ENCODE data around the gene GDF11. TPM values are rescaled to one million over a fixed set of nuclear protein-coding genes. Genes with fewer than 3 reads are reported as not detected.

GDF11 gene
- polyA plus RNA-seq, 1 of the 3 experiments (the other 2 are of a cell fraction), result 9.4 TPM

DNA sequence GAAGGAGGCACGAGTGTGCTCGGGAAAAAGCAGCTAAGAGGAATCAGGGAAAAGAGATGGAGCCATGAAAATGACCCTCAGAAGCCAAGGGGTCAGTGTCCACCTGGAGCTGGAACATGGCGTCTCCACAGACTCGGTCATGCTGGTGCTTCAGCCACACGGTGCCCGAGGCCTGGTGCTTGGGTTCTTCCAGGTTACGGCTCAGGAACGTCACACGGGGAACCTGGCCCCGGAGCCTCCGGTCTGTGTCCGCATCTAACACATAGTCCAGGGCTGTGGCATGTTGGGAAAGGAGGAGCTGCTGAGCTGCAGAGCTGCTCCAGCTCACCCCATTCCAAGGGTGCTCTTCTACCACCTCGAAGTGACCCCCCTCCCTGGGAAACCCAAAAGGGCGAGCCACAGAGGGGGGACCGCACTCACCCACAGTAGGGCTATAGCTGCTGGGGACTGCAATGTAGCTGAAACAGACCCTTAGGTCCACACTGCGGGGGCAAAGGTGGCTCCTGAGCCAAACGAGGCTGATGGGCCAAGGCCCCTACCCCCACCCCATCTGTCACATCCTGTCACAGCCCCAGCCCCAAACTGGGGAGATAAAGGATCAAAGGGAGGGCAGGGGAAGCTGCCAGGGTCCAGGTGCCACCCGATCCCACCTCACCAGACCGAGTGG, 46.0 kb upstream of the GDF11 start (continued):
- TF ChIP-seq SIN3A (IDR thresholded peaks at IDR 0.05; ENCODE audit: borderline replicate concordance, low read depth, low read length) (no peak), SMC3 (IDR thresholded peaks at IDR 0.05; ENCODE audit: low read depth, low read length) (no peak), FOXM1 (IDR thresholded peaks at IDR 0.05; ENCODE audit: low read depth) (no peak), EZH2phosphoT487 (IDR thresholded peaks at IDR 0.05; ENCODE audit: borderline replicate concordance, low read depth) (no peak)

- Histone ChIP-seq H4K20me1 (ENCODE audit: insufficient read depth) (no peaks in the 10 kb centered on the region), H3K79me2 (ENCODE audit: insufficient read depth) (no peaks in the 10 kb centered on the region), H2AFZ (ENCODE audit: low read depth) (no peak overlapping the region), H3K4me3 (ENCODE audit: low read depth in 2 of 2, low read length in 1 of 2) (no peak overlapping the region), H3F3A (replicated peaks; ENCODE audit: insufficient read depth) (no peaks in the 10 kb centered on the region), H3K36me3 (replicated peaks in 1 of 2; ENCODE audit: control insufficient read depth in 1 of 2, insufficient read depth in 2 of 2, low read length in 1 of 2) (no peaks in the 10 kb centered on the region), H3K4me2 (no peak overlapping the region), H3K9me2 (no peaks in the 10 kb centered on the region), H3K9me3 (no peaks in the 10 kb centered on the region), H3K27me3 (ENCODE audit: insufficient read depth) (no peaks in the 10 kb centered on the region), H3K4me1 (ENCODE audit: control insufficient read depth in 1 of 2, insufficient read depth in 2 of 2, low read depth in 1 of 2, low read length in 1 of 2) (peaks cover 0 to 3% of the 10 kb centered on the region in 2 experiments; a peak in 1 of 4 replicates), H3K27ac (ENCODE audit: low read depth in 2 of 2, low read length in 1 of 2) (no peak overlapping the region), H3K9ac (no peak overlapping the region)
- CTCF ChIA-PET, result interaction anchor here (2.1 kb wide), 1 partner anchor 42 kb away, joined by 12 read pairs; no protein-coding TSS in a partner anchor
- WGBS (ENCODE audit: low lambda C conversion rate), result 57% methylated on average over 7 of the region's 7 CpGs
- TF ChIP-seq IRF3 (IDR thresholded peaks at IDR 0.05; ENCODE audit: low read depth, low read length) (no peak), CHD2 (IDR thresholded peaks at IDR 0.05; ENCODE audit: low read length, partially characterized antibody) (no peak), TCF12 (IDR thresholded peaks at IDR 0.05) (no peak), SMC3 (IDR thresholded peaks at IDR 0.05; ENCODE audit: low read depth, low read length) (no peak), MAX (IDR thresholded peaks at IDR 0.05; ENCODE audit: low read depth) (no peak), USF1 (IDR thresholded peaks at IDR 0.05; ENCODE audit: borderline replicate concordance, low read depth) (no peak)
- DNase-seq, result no peak
- POLR2A ChIA-PET, result no interaction called here
Measured at GRCh38 chr12:55697686-55698085, 45.2 kb upstream of the GDF11 start.

DNA sequence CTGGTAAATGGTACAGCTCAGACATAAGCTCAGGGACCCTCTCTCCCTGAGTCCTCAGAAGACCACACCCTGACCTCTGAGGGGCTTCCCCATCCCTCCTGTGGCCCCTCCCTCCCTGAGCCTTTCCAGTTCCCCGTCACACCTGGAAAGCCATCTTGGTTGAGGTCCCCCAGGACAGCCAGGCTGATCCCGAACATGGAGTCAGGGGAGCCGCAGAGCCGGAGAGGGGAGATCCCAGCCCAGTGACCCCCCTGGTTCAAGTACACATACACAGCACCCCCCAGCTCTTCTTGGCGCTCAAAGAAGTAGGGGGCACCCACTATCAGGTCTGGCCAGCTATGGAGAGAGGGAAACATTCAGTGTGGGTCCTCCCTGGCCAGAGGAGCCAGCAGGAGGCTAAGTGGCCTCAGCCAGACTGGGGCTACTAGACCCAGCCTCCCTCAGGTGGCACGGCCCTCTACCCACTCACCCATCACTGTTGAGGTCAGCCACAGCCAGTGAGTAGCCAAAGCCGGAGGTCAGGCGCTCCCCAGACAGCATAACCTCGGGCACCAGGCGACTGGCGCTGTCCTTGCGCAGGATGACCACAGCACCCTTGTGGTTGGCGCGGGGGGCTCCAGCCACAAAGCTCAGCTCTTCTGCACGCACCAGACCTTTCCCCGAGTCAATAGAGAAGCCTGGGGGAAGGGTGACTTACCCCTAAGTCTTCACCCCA, 44.5 kb upstream of the GDF11 start:
- no peak for DNase-seq
- Histone ChIP-seq H3K9ac (no peak overlapping the region), H3F3A (replicated peaks; ENCODE audit: insufficient read depth) (no peaks in the 10 kb centered on the region), H3K79me2 (ENCODE audit: insufficient read depth) (no peaks in the 10 kb centered on the region), H3K4me2 (no peak overlapping the region), H3K4me3 (ENCODE audit: low read depth in 2 of 2, low read length in 1 of 2) (no peak overlapping the region), H3K27ac (ENCODE audit: low read depth in 2 of 2, low read length in 1 of 2) (no peak overlapping the region), H3K4me1 (ENCODE audit: control insufficient read depth in 1 of 2, insufficient read depth in 2 of 2, low read depth in 1 of 2, low read length in 1 of 2) (peaks cover 0 to 3% of the 10 kb centered on the region in 2 experiments; a peak in 1 of 4 replicates), H4K20me1 (ENCODE audit: insufficient read depth) (no peaks in the 10 kb centered on the region), H2AFZ (ENCODE audit: low read depth) (no peak overlapping the region), H3K9me3 (no peaks in the 10 kb centered on the region), H3K27me3 (ENCODE audit: insufficient read depth) (no peaks in the 10 kb centered on the region), H3K36me3 (replicated peaks in 1 of 2; ENCODE audit: control insufficient read depth in 1 of 2, insufficient read depth in 2 of 2, low read length in 1 of 2) (no peaks in the 10 kb centered on the region), H3K9me2 (no peaks in the 10 kb centered on the region)
- CTCF ChIA-PET, result interaction anchor here (2.0 kb wide), 1 partner anchor 10 kb away, joined by 5 read pairs; no protein-coding TSS in a partner anchor
- no peak for TF ChIP-seq CTCF (IDR thresholded peaks at IDR 0.05)
- no peak for TF ChIP-seq MEF2A (IDR thresholded peaks at IDR 0.05; ENCODE audit: borderline replicate concordance, low read depth)
- TF ChIP-seq RAD21 (IDR thresholded peaks at IDR 0.05; ENCODE audit: low read length), result no peak
- TF ChIP-seq, protein P1, sequence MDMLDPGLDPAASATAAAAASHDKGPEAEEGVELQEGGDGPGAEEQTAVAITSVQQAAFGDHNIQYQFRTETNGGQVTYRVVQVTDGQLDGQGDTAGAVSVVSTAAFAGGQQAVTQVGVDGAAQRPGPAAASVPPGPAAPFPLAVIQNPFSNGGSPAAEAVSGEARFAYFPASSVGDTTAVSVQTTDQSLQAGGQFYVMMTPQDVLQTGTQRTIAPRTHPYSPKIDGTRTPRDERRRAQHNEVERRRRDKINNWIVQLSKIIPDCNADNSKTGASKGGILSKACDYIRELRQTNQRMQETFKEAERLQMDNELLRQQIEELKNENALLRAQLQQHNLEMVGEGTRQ (IDR thresholded peaks at IDR 0.05; ENCODE audit: borderline replicate concordance, low read depth, low read length), result no peak
- no peak for TF ChIP-seq JUND (IDR thresholded peaks at IDR 0.05)
- TF ChIP-seq IRF3 (IDR thresholded peaks at IDR 0.05; ENCODE audit: low read depth, low read length), result no peak
- WGBS (ENCODE audit: low lambda C conversion rate), result 49% methylated on average over 4 of the region's 16 CpGs
- POLR2A ChIA-PET, result no interaction called here

Measured in SK-N-SH (cell line).